A549 treated with AZD9567 at 1 μM for 4 hours (cell line): ENCODE measurements around the gene LRRC37B. TPM values are rescaled to one million over a fixed set of nuclear protein-coding genes. Genes with fewer than 3 reads are reported as not detected.

Source experiments
- total RNA-seq: library from RNA; stranded (reverse); fragments of 200-300 nt; extraction: Qiagen RNA extraction; gene quantifications from 5 replicates; pipeline ENCODE4 v1.2.3, GENCODE V29; 2022; ENCODE audit not compliant: insufficient read depth

The LRRC37B gene
- total RNA-seq, result 8.6 to 10.5 TPM (median 9.9 TPM) in 5 replicates

DNA sequence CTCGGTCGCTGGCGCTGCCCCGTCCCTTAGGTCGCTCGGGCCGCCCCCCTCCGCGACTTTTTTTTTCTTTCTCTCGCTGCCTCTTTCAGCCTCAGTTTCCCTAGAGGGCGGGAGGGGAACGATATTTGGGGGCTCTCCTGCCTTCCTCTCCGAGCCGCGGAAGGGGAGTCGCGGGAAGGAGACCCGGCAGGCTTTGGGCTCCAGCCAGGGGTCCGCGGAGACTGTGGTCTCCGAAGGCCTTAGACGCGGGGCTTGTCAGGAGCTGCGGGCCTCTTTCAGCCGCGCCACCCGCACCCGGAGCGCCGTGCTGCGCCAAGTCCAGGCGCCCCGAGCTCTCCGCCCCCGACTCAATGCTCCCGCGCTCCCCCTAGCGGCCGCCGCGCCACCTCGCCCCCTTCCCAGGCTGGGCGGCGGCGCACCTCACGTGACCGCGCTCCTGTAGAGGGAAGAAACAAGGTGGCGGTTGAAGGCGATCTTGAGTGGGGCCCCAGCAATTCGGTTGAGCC lies at the start of gene LRRC37B:
LRRC37B (plus strand) TSS at position 427 of the 506 bp plus-strand sequence. CDS start 14,010 bp downstream, outside the sequence.

Other genes with a start within 250 kb of the LRRC37B start
- gene COPRS, start 148.1 kb upstream of the LRRC37B start, total RNA-seq, result 135 to 169 TPM (median 163 TPM) in 5 replicates
- 71.7 to 92.5 TPM (median 87.2 TPM) in 5 replicates for gene UTP6, start 105.7 kb upstream of the LRRC37B start, total RNA-seq
- 20.5 to 33.9 TPM (median 27.7 TPM) in 5 replicates for gene SUZ12, start 70.4 kb upstream of the LRRC37B start, total RNA-seq
- 17.2 to 24.7 TPM (median 23.9 TPM) in 5 replicates for gene RHOT1, start 135.1 kb downstream of the LRRC37B start, total RNA-seq